IMR-90 (cell line): ENCODE results near the gene LRRC8B.

Experiments used
- CEBPB ChIP-seq: IDR thresholded peaks from 2 replicates; pipeline ENCODE4 v1.6.1; 2012; ENCODE audit warnings: low read depth, low read length, improper control_type of control experiment
- CHD1 ChIP-seq: IDR thresholded peaks from 2 replicates; pipeline ENCODE4 v1.6.1; 2012; ENCODE audit warnings: low read depth, low read length, improper control_type of control experiment
- NFE2L2 ChIP-seq: fragments of 150-350 bp; IDR thresholded peaks from 2 replicates; pipeline ENCODE4 v1.6.1; 2016; ENCODE audit warnings: low read depth, mild to moderate bottlenecking, low read length
- POLR2A ChIP-seq: IDR thresholded peaks from 2 replicates; pipeline ENCODE4 v1.6.1; 2012; ENCODE audit warnings: mild to moderate bottlenecking, low read depth, low read length
- RAD21 ChIP-seq: IDR thresholded peaks from 2 replicates; pipeline ENCODE4 v1.6.1; 2012; ENCODE audit warnings: low read length, improper control_type of control experiment
- RCOR1 ChIP-seq: IDR thresholded peaks from 2 replicates; pipeline ENCODE4 v1.6.1; 2012; ENCODE audit warnings: mild to moderate bottlenecking, low read length, improper control_type of control experiment; ENCODE audit not compliant: insufficient replicate concordance
- SMC3 ChIP-seq: fragments of 150-350 bp; IDR thresholded peaks from 2 replicates; pipeline ENCODE4 v1.6.1; 2016; ENCODE audit warnings: low read depth, mild to moderate bottlenecking, antibody characterized with exemption, low read length, moderate library complexity
- TF ChIP-seq, protein P1 (sequence below): conservative IDR thresholded peaks from 2 replicates; pipeline ENCODE4 v1.5.1; 2012; ENCODE audit warnings: mild to moderate bottlenecking, low read depth, low read length, improper control_type of control experiment

DNA sequence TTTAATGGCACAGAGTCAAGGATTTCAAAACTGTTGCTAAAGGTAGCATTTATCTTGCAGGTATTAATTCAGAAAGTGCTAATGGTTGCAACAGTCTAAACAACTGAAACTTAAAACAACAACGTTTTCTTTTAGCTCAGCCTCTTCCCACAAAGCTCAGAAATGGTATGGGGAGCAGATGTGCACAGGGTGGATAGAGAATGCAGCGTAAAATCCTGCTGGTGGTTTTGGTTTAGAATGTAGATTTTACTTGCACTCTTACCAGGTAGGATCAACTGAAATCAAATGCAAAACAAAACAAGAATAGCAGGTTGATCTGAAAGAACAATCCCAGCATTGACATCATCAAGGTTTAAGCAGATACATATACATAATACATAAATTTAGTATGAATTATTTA is 104.5 kb downstream of the LRRC8B start:
- TF ChIP-seq, protein P1, sequence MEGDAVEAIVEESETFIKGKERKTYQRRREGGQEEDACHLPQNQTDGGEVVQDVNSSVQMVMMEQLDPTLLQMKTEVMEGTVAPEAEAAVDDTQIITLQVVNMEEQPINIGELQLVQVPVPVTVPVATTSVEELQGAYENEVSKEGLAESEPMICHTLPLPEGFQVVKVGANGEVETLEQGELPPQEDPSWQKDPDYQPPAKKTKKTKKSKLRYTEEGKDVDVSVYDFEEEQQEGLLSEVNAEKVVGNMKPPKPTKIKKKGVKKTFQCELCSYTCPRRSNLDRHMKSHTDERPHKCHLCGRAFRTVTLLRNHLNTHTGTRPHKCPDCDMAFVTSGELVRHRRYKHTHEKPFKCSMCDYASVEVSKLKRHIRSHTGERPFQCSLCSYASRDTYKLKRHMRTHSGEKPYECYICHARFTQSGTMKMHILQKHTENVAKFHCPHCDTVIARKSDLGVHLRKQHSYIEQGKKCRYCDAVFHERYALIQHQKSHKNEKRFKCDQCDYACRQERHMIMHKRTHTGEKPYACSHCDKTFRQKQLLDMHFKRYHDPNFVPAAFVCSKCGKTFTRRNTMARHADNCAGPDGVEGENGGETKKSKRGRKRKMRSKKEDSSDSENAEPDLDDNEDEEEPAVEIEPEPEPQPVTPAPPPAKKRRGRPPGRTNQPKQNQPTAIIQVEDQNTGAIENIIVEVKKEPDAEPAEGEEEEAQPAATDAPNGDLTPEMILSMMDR = no peak
- no peak for TF ChIP-seq CEBPB
- TF ChIP-seq SMC3 = no peak
- no peak for TF ChIP-seq RCOR1
- no peak for TF ChIP-seq NFE2L2
- no peak for TF ChIP-seq POLR2A
- no peak for TF ChIP-seq RAD21
- no peak for TF ChIP-seq CHD1
